ENCODE data around the gene RARA.

The RARA gene

DNA sequence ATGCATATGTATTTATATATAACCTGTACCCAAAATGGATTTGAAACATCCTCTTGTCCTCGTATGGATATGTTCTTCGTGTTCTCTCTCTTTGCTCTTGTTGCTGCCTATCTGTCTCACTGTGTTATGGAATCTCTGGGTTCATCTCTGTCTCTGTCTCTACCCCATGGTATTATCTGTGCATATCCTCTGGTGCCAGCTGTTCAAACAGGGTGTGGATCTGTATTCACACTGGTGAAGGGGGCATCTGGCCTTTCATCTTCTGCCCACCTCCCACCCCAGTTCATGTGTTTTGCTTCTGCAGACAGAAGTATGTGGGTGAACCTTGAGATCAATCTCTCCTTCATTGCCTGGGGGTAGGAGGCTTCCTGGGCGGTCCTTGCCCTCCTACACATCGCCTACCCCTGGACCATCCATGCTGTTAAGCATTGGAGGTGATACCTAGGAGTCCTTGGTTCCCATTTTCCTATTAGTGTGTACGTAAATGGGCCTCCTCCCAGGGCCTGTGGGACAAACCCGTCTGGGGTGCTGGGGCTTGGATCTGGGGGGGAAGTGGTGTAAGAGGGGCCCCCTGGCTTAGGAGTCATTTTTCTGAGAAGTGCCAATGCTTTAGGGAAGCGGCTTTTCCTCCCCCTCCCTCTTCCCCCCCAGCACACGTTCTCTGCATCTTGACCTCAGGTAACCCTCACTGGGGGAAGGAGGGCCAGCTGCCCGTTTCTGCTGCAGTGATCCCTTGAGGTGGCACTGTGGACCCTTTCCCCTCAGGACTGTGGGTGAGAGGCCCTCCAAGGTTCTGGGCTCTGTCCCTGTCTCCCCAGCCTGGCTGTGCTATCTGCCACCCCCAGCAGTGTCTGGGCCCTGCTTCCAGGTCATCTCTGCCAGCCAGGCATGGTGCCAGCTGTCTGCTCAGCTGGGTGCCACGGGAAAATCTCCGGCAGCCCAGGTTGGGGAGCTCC lies 21.1 kb downstream of the RARA start:
- peak; percentile 79 for DNase-seq (ENCODE audit: low spot score)

- DNase-seq (ENCODE audit: low spot score), result no peak
Measured at GRCh38 chr17:40330850-40331470, 22.0 kb downstream of the RARA start.

GRCh38 chr17:40331743-40332641 lies 23.0 kb downstream of the RARA start:
- DNase-seq (ENCODE audit: low spot score), result no peak

DNA sequence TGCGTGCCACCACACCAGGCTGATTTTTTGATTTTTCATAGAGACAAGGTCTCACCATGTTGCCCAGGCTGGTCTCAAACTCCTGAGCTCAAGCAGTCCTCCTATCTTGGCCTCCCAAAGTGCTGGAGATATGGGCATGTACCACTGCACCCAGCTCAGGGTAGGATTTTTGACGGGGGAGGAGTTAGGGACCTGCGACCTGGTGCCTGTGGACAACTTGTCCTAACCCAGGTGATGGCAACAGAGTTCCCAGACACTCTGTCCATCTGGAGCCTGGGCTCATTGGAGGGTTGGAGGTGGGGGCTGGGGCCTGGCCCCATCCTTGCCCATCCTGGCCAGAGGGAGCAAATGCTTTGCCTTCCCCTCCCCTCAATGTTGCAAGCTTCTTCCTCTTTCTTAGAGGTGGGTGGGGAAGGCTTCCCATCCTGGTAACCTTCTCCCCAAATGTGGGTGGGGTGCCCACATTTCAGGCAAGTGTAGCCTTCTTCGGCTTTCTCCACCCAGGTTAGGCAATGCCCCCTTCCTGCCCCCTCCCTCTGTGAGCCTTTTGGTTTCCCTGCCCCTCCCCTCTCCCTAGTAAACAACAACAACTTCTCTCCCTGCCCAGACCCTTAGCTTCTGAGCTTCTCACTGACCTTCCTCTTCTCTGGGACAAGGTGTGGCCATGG lies 24.9 kb downstream of the RARA start:
- no peak for DNase-seq (ENCODE audit: low spot score)

- no peak for DNase-seq (ENCODE audit: low spot score)
Measured at GRCh38 chr17:40335620-40336019, 26.6 kb downstream of the RARA start.

DNA sequence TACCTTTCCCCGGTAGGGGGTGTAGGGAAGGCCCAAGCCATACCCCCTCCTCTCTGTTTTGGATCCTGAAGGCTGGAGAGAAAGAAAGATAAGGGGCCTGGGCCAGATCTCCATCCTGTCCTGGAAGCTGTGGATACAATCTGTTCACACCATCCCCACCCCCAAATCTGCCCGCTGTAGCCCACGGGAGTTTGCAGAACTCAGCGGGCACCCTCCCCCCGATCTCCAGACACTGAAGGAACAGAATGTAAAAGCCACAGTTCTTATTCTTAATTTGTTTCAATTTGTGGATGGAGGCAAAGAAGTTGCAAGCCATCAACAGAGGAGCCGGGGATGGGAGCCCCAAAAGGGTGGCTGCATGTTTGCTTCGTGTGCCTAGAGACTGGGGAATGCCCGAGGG lies 28.4 kb downstream of the RARA start:
- DNase-seq (ENCODE audit: low spot score), result no peak

GRCh38 chr17:40338058-40338457 lies 29.1 kb downstream of the RARA start:
- no peak for DNase-seq (ENCODE audit: low spot score)

GRCh38 chr17:40338941-40339649 lies 30.1 kb downstream of the RARA start:
- DNase-seq (ENCODE audit: low spot score), result no peak

DNA sequence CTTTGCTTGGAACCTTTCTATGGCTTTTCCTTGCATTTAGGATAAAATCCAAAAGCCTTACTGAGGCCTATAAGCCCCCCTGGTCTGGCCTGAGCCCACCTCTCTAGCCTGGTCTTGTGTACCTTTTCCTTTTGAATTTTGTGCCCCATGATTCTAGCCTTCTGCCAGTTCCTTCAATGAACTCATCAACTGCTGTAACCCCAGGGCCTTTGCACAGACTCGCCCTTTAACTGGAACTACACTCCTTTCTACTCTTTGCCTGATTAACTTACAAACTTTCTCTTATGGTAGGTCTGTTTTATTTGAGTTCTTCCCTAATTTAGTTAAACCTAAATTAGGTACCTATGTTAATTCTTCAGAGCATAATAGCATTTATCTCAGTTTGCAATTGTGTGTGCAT lies 31.3 kb downstream of the RARA start:
- no peak for DNase-seq (ENCODE audit: low spot score)

- DNase-seq (ENCODE audit: low spot score), result peak; percentile 67
Measured at GRCh38 chr17:40340880-40341807, 32.2 kb downstream of the RARA start.

GRCh38 chr17:40341808-40342503 lies 33.0 kb downstream of the RARA start:
- DNase-seq (ENCODE audit: low spot score), result no peak

DNA sequence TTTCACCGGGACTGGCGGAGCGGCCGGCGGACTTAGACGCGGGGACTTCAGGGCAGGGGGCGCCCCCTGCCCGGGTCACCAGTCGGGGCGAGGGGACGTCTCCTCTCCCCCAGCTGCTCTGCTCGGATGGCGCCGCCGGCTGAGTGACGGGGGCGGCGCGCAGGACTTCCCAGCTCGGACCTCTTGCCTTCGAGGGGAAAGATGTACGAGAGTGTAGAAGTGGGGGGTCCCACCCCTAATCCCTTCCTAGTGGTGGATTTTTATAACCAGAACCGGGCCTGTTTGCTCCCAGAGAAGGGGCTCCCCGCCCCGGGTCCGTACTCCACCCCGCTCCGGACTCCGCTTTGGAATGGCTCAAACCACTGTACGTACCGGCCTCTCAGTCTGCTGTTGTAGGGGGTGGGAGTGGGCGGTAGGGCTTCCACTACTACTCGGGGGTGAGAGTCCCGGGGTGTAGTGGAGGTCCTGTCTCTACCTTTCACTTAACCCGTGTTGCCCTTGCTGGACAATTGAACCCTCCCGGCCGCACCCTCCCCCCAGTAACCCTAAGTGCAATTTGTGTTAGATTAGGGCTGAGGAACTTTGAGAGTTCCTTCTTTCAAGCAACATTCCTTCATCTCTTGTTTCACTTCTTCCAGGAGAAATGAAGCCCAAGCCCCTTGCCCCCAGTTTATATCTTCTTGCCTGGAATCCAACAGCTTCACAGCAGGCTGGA lies 33.7 kb downstream of the RARA start:
- DNase-seq (ENCODE audit: low spot score), result no peak

- DNase-seq (ENCODE audit: low spot score), result no peak
Measured at GRCh38 chr17:40343219-40344119, 34.5 kb downstream of the RARA start.

DNA sequence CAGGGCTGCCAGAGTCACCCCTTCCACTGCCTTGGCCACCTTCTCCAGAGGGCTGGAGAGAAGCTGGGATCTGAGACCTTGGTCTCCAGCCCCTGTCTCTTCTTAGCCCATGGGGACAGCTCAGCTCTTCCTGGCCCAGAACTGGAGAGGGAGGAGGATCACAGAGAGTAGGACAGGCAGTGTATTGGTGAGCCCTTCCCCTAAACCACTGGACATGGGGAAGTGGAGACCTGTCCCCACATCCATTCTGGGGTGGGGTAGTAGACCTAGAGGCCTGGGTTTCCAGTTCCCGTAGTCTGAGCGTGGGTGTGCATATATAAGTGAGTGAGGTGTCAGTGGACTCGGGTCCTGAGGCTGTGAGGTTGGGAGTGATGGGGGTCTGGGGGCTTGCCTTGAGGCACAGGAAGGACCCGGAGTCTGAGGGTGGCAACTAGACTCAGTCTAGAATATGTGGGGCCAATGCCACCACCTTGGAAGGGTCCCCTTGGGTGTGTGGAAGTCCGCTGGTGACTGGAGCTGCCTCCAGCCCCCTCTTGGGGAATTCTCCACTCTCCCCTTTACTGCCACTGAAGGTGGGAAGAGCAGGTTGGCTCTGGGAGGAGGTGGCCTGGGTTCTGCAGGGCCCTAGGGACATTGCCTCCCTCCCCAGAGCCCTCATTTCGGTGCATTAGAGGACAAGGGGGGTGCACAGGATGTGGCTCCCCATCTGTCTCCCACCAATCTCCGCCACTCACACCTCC lies 35.6 kb downstream of the RARA start:
- DNase-seq (ENCODE audit: low spot score), result no peak

DNA sequence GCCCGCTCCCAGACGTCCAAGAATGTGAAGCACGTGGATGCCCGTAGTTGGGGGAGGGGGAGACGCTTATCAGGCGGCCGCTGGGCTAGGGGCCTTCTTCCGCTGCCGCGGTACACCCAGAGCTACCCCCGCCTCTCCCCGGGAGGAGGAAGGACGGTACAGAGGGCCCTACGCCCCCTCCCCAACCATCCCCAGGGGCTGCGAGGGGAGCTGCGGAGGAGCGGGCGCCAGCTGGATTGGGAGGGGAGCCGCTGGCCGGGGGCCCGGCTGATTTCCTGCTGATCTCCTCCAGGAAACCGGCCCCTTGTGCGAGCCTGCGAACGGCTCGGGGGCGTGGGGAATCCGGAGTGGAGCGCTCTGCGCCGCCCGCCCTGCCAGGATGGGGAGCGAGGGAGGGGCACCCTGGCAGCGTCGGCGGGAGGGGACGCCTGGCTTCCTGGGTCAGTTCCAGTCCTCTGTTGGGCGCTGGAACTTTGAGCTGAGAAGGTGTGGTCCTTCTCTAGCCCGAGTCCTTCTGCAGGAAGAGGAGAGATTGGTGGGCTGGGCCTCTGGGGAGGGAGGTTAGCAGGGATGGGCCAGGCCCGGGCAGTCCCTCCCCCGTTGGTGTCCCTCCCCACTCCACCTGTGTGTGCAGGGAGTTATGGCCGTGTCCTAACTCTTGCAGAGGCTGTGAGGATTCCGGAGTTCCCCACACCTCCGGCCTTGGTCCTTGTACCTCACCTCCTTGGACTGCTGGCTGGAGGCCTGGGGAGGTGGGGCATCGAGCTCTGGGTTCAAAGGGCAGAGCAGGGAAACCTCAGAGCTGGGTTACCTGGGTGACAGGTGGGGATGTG lies 36.4 kb downstream of the RARA start:
- no peak for DNase-seq (ENCODE audit: low spot score)

All from hematopoietic multipotent progenitor cell treated with erythropoietin and hydrocortisone succinate and interleukin-3 and kit ligand, for 15 days (in vitro differentiated cells).